GM19023 (cell line): Measurements from ENCODE around the gene SEPTIN8.

ENCODE experiments used
- ATAC-seq: cut with Tn5 transposase; IDR thresholded peaks from one replicate; pipeline ENCODE4 v1.9.1; 2021; ENCODE audit warnings: mild to moderate bottlenecking, moderate library complexity; ENCODE audit not compliant: unreplicated experiment

The SEPTIN8 gene

GRCh38 chr5:132766020-132766805, 10.8 kb downstream of the SEPTIN8 start:
- ATAC-seq = no peak

- ATAC-seq = no peak
Observed at GRCh38 chr5:132765311-132766019, 11.6 kb downstream of the SEPTIN8 start.

GRCh38 chr5:132764671-132765238, 12.3 kb downstream of the SEPTIN8 start:
- no peak for ATAC-seq

- no peak for ATAC-seq
Observed at GRCh38 chr5:132764051-132764450, 13.0 kb downstream of the SEPTIN8 start.

- ATAC-seq = no peak
Observed at GRCh38 chr5:132763181-132764036, 13.6 kb downstream of the SEPTIN8 start.

- no peak for ATAC-seq
Observed at GRCh38 chr5:132762246-132763000, 14.6 kb downstream of the SEPTIN8 start.

GRCh38 chr5:132761321-132762240, 15.5 kb downstream of the SEPTIN8 start:
- ATAC-seq = no peak

- no peak for ATAC-seq
Observed at GRCh38 chr5:132760601-132761317, 16.3 kb downstream of the SEPTIN8 start.

- no peak for ATAC-seq
Observed at GRCh38 chr5:132760049-132760420, 17.0 kb downstream of the SEPTIN8 start.

GRCh38 chr5:132759114-132760048, 17.7 kb downstream of the SEPTIN8 start:
- no peak for ATAC-seq

- no peak for ATAC-seq
Observed at GRCh38 chr5:132758451-132758850, 18.6 kb downstream of the SEPTIN8 start.

- ATAC-seq = no peak
Observed at GRCh38 chr5:132756542-132756941, 20.5 kb downstream of the SEPTIN8 start.

- no peak for ATAC-seq
Observed at GRCh38 chr5:132754947-132755346, 22.1 kb downstream of the SEPTIN8 start.

- no peak for ATAC-seq
Observed at GRCh38 chr5:132754111-132754510, 22.9 kb downstream of the SEPTIN8 start.

- no peak for ATAC-seq
Observed at GRCh38 chr5:132753135-132753987, 23.7 kb downstream of the SEPTIN8 start.

GRCh38 chr5:132752581-132753125, 24.4 kb downstream of the SEPTIN8 start:
- no peak for ATAC-seq
